ENCODE measurements around the gene NUP133. TPM values are rescaled to one million over a fixed set of nuclear protein-coding genes. Genes with fewer than 3 reads are reported as not detected.
"Not testable (repeated sequence)": the region's sequence is repeated elsewhere in the genome, so short reads cannot be mapped to it uniquely, and the experiment has no call there.

The NUP133 gene
- total RNA-seq, 2 donors from 2014 or later = 13.5 to 16.3 TPM

DNA sequence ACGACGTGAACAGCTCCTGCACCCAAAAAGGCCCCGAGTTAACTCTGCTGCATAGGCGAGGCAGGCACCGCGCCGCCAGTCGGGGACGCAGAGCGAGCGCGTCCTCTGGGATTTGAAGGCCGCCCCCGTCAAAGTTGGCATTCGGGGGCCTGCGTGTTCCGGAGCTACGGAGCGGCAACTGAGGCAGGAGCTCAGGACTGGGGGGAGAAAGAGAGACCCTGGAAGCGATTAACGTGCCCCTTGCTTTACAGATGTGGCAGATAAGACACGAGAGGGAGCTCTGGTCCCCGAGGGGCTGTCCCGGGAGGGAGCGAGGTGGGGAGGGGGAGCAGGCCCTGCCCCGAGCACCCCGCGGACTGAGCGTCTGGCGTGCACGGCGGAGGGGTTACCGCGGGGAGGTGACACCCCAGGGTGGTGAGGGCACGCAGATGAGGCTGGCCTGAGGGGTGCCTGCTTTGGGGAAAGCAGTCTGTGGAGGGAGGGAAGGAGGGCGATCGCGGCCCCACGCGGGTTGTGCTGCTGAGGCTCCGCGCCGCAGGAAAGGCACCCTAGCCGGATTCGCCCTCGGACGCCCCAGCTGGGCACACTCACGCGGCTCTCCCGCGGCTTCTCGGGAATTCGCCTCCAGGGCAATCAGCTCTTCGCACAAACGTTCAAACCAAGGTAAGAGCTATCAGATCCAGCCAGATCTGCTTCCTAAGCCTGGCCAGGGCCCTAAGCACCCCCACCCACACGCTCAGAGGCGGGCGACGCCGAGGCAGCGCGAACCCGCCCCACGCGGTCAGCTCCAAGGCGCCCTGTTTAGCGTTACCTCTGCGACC lies 100.7 kb downstream of the NUP133 start:
- H3K27me3 ChIP-seq = peaks cover 0 to 16% of the 10 kb centered on the region in 2 donors
- intact Hi-C loops (cut with DNase I) = no loop called here
- TF ChIP-seq, protein P1, sequence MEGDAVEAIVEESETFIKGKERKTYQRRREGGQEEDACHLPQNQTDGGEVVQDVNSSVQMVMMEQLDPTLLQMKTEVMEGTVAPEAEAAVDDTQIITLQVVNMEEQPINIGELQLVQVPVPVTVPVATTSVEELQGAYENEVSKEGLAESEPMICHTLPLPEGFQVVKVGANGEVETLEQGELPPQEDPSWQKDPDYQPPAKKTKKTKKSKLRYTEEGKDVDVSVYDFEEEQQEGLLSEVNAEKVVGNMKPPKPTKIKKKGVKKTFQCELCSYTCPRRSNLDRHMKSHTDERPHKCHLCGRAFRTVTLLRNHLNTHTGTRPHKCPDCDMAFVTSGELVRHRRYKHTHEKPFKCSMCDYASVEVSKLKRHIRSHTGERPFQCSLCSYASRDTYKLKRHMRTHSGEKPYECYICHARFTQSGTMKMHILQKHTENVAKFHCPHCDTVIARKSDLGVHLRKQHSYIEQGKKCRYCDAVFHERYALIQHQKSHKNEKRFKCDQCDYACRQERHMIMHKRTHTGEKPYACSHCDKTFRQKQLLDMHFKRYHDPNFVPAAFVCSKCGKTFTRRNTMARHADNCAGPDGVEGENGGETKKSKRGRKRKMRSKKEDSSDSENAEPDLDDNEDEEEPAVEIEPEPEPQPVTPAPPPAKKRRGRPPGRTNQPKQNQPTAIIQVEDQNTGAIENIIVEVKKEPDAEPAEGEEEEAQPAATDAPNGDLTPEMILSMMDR (IDR thresholded peaks at IDR 0.05) = no peak
- TF ChIP-seq POLR2A (IDR thresholded peaks at IDR 0.05) = no peak
- H3K36me3 ChIP-seq (replicated peaks in 1 of 2; ENCODE audit: insufficient read depth in 1 of 2, low read depth in 2 of 2) = no peaks in the 10 kb centered on the region
- DNase-seq (no peak), ATAC-seq (no peak)
- WGBS, 2 donors = 13 to 17% methylated on average over 34 to 68 of the region's 68 CpGs
- H3K9me3 ChIP-seq = no peaks in the 10 kb centered on the region
- H3K4me1 ChIP-seq = peaks cover 29% of the 10 kb centered on the region
- H3K4me3 ChIP-seq = no peak overlapping the region
- H3K27ac ChIP-seq = no peak overlapping the region

DNA sequence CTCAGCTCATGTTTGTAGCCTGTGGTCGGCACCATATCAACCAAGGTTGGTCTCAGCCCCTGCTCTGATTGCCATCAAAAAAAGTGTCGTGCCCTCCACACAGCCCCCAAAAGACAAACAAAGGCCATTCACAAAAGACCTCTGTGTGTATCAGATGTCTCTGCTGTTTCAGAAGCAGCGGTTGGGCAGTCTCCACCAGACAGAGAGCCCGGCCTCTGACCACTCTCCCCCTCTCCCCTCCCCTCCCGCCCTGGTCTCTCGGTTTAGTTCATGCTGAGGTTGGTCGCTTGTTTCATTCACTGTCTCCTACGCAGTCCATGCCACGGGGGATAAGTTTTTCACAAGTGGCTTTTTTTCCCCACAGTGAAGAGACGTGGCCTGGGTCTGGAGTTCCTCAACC lies 101.3 kb downstream of the NUP133 start:
- 51 to 62% methylated on average over 10 of the region's 10 CpGs for WGBS, 2 donors
- Histone ChIP-seq H3K36me3 (replicated peaks in 1 of 2; ENCODE audit: insufficient read depth in 1 of 2, low read depth in 2 of 2) (no peaks in the 10 kb centered on the region), H3K9me3 (no peaks in the 10 kb centered on the region)

DNA sequence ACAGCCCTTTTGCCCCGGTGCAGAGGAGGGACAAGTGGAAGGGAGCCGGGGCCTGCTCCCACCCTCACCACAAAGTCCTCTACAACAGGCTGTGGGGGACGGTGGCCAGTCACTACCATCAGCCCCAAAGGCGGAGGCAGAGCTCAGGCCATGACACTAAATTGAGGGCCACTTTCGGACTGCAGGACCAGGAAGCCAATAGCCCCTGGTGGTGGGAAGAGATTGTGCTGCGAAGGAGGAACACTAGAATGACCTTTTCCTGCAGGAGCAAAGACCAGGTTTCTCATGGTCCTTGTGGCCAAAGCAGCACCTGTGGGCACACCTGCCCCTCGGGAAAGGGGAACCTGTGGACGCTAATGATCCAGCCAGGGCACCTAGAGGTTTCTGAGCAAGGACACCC lies 104.6 kb downstream of the NUP133 start:
- Histone ChIP-seq H3K27ac (no peak overlapping the region), H3K27me3 (peaks cover 0 to 16% of the 10 kb centered on the region in 2 donors), H3K4me1 (peaks cover 12% of the 10 kb centered on the region), H3K36me3 (replicated peaks in 1 of 2; ENCODE audit: insufficient read depth in 1 of 2, low read depth in 2 of 2) (no peaks in the 10 kb centered on the region), H3K4me3 (no peak overlapping the region), H3K9me3 (no peaks in the 10 kb centered on the region)
- 79 to 89% methylated on average over 5 to 8 of the region's 8 CpGs for WGBS, 2 donors
- TF ChIP-seq POLR2A (IDR thresholded peaks at IDR 0.05) = no peak
- TF ChIP-seq, protein P1 (IDR thresholded peaks at IDR 0.05) = no peak
- DNase-seq = no peak
- ATAC-seq = no peak
- intact Hi-C loops (cut with DNase I) = no loop called here

More for the DNA sequence above, 101.3 kb downstream of the NUP133 start:
- TF ChIP-seq, protein P1 (IDR thresholded peaks at IDR 0.05) = no peak
- no peak for TF ChIP-seq POLR2A (IDR thresholded peaks at IDR 0.05)
- Histone ChIP-seq H3K4me1 (peaks cover 29% of the 10 kb centered on the region), H3K27ac (no peak overlapping the region), H3K4me3 (no peak overlapping the region), H3K27me3 (peaks cover 0 to 16% of the 10 kb centered on the region in 2 donors)
- ATAC-seq (no peak), DNase-seq (no peak)
- intact Hi-C loops (cut with DNase I) = no loop called here

DNA sequence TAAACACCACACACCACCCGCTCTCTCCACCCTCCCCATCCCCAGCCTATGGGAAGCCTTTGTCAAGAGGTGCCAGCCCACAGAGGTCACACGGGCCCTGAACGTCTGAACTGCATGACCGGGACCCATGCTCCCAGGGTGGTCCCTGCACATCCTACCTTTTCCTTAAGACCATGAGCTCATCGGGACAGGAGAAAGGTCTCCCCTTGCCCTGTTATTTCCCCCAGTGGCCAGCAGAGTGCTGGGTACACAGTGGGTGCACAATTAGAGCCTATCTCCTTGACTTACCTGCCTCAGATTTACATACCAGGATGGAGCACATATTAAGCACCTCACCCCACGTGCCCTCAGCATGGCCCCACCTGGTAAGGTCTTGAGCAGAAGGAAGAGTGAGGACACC lies 105.1 kb downstream of the NUP133 start:
- Histone ChIP-seq H3K36me3 (replicated peaks in 1 of 2; ENCODE audit: insufficient read depth in 1 of 2, low read depth in 2 of 2) (no peaks in the 10 kb centered on the region), H3K9me3 (no peaks in the 10 kb centered on the region), H3K4me1 (peaks cover 11% of the 10 kb centered on the region), H3K4me3 (no peak overlapping the region), H3K27me3 (peaks cover 0 to 14% of the 10 kb centered on the region in 2 donors), H3K27ac (no peak overlapping the region)
- no peak for DNase-seq
- 72 to 80% methylated on average over 6 of the region's 6 CpGs for WGBS, 2 donors
- TF ChIP-seq, protein P1 (IDR thresholded peaks at IDR 0.05) = no peak
- TF ChIP-seq POLR2A (IDR thresholded peaks at IDR 0.05) = no peak
- no peak for ATAC-seq
- intact Hi-C loops (cut with DNase I) = no loop called here

DNA sequence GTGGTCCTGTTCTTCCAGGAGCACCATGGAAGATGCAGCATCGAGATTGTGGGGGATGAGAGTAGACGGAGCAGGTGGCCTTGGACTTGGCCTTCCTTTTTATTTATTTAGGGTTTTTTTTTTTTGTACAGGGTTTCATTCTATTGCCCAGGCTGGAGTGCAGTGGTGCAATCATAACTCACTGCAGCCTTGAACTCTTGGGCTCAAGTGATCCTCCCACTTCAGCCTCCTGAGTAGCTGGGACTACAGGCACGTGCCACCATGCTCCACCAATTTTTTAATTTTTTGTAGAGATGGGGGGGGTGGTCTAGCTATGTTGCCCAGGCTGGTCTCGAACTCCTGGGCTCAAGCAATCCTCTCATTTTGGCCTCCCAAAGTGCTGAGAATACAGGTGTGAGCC lies 105.8 kb downstream of the NUP133 start:
- H3K4me3 ChIP-seq; H3K27ac ChIP-seq; intact Hi-C loops (cut with DNase I); DNase-seq; ATAC-seq; H3K9me3 ChIP-seq; H3K27me3 ChIP-seq; H3K4me1 ChIP-seq; H3K36me3 ChIP-seq (replicated peaks in 1 of 2; ENCODE audit: insufficient read depth in 1 of 2, low read depth in 2 of 2): not testable (repeated sequence)
- WGBS, 2 donors = 60% methylated on average over 4 of the region's 4 CpGs
